ENCODE results near the gene AFG1L.

AFG1L gene

GRCh38 chr6:108464418-108465097, 169.7 kb downstream of the AFG1L start:
- DNase-seq, result no peak

- DNase-seq, result no peak
These were observed 170.2 kb downstream of the AFG1L start for GRCh38 chr6:108465098-108465495.

- no peak for DNase-seq
These were observed 173.5 kb downstream of the AFG1L start for GRCh38 chr6:108468346-108468745.

GRCh38 chr6:108469316-108469715, 174.5 kb downstream of the AFG1L start:
- no peak for DNase-seq

- DNase-seq, result no peak
These were observed 178.3 kb downstream of the AFG1L start for GRCh38 chr6:108473197-108473596.

- DNase-seq, result peak; percentile 79
These were observed 181.5 kb downstream of the AFG1L start for GRCh38 chr6:108476376-108476775.

- DNase-seq, result peak; percentile 79
These were observed 182.1 kb downstream of the AFG1L start for GRCh38 chr6:108476847-108477430.

GRCh38 chr6:108482559-108482958, 187.7 kb downstream of the AFG1L start:
- no peak for DNase-seq

- no peak for DNase-seq
These were observed 189.2 kb downstream of the AFG1L start for GRCh38 chr6:108484016-108484415.

GRCh38 chr6:108489699-108490098, 194.8 kb downstream of the AFG1L start:
- no peak for DNase-seq

GRCh38 chr6:108492131-108492766, 197.4 kb downstream of the AFG1L start:
- peak; percentile 9 for DNase-seq

GRCh38 chr6:108494434-108494833, 199.6 kb downstream of the AFG1L start:
- DNase-seq, result no peak

- no peak for DNase-seq
These were observed 203.0 kb downstream of the AFG1L start for GRCh38 chr6:108497883-108498282.

GRCh38 chr6:108501559-108501958, 206.7 kb downstream of the AFG1L start:
- DNase-seq, result no peak

GRCh38 chr6:108502832-108503231, 208.0 kb downstream of the AFG1L start:
- no peak for DNase-seq

GRCh38 chr6:108507316-108507715, 212.5 kb downstream of the AFG1L start:
- DNase-seq, result no peak

GRCh38 chr6:108510461-108511319, 215.8 kb downstream of the AFG1L start:
- DNase-seq, result no peak

GRCh38 chr6:108518714-108519576, 224.1 kb downstream of the AFG1L start:
- no peak for DNase-seq

GRCh38 chr6:108521616-108522107, 226.8 kb downstream of the AFG1L start:
- no peak for DNase-seq

GRCh38 chr6:108523697-108524096, 228.8 kb downstream of the AFG1L start:
- DNase-seq, result no peak

- DNase-seq, result no peak
These were observed 229.8 kb downstream of the AFG1L start for GRCh38 chr6:108524528-108525248.

Measured in NCI-H1092 treated with DMSO at 0.1 percent for 48 hours (cell line).